ENCODE results near the gene ACOXL. TPM values are rescaled to one million over a fixed set of nuclear protein-coding genes. Genes with fewer than 3 reads are reported as not detected.

The ACOXL gene
- total RNA-seq, 1 donor from 2014 or later, result under 0.01 TPM

DNA sequence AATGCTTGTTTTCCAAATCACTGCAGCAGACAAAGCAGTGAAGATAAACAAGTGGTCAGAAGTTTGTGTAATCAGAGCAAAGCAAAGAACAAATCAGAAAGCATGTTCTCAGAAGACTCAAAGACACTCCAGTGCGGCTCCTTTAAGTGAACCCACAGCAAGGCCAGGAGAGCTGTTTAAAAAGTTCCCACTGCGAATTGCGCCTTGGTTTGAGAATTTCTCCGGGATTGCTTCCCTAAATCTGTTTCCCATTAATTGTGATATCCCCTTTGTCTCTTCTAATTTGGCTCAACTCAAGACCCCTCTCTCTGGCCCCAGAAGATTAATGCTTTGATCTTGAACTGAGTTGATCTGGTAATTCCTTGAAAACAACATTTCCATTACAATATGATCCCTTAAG is 265.9 kb downstream of the ACOXL start:
- DNase-seq (ENCODE audit: low read depth, low spot score), result no peak

DNA sequence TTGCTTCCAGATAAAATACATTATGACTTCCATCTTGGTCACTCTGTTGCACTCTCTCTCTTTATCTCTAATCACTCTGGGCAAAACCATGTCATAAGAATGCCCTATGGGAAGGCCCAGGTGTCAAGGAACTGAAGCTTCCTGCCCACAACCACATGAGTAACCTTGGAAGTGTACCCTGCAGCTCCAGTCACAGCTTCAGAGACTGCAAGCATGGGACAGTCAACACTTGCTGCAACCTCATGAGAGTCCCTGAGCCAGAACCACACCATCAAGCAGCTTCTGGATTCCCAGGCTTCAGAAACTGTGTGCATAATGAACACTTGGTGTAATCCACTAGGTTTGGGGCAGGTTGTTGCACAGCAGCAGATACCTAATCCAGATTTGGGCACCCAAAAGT is 267.3 kb downstream of the ACOXL start:
- DNase-seq (ENCODE audit: low read depth, low spot score), result no peak

DNA sequence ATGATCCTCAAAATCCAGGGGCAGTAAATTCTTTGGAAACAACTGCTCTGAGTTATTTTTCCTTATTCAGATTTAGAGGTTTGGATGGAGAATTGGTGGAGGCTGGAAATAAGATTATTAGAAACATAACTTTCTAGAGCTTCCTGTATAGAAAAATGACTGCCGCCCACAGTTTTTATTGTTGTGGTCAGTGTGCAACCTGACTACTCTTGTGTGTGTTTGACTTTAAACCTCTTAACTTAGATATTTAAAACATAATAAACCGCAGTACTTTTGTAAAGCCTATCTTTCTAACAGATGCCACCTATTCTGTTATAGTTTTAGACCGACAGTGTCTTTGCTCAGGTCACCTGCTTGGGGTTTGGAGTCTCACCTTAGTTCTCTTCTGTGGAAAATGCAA is 272.9 kb downstream of the ACOXL start:
- no peak for DNase-seq (ENCODE audit: low read depth, low spot score)

DNA sequence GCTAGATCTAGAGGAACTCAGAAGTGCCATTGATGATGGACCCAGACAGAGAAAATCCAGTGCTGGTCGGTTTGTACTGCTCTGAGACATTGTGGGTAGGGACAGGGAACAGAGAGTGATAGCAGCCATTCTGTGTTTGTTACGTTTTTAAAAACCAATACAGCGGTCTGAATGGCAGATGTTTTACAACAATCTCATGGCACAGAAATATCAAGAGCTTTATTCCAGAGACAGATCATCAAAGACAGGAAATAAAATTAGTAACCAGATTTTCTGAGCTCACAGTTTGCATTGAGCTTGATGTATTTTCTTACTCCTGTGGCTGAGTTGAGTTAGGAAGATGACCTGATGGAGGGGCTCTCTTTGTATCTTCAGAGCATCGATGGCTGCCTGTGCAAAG is 273.4 kb downstream of the ACOXL start:
- no peak for DNase-seq (ENCODE audit: low read depth, low spot score)

DNA sequence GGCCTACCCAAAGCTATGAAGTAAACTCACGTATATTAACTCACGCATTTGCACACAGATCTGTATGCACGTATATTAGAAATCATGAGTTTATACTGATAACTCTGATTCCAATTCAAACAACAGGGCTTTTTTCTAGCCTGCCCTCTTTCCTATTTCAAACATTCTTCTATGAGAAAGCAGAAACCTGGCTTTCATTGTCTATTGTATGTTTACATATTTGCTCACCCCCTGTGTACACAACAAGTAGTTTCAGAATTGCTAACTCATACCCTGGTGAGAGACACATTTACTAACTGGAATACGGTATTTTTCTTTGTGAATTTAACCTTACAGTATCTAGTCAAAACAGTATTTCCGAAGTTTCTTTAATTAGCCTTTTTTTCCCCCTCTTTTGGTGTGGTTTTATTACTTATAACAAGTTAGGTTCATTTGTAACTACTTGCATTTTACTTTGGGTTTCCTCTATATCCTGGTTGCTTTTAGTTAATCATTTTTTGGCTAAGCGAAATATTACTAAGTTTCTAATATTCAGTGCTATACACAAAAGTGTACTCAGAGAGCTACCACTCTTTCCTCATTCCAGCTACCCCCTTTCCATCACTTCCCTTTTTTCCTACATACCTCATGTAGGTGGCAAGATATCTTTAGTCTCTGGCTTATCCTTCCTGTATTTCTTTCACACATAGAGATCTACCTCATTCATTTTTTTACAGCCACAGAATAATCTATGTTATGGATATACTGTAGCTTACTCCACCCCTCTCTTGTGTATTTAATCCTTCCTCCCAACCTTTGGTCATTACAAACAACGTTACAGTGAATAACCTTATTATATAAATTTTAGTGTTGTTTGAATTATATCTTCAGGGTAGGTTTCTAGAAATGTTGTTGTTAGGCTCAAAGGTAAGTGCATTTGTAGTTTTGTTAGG is 275.6 kb downstream of the ACOXL start:
- DNase-seq (ENCODE audit: low read depth, low spot score), result no peak

DNA sequence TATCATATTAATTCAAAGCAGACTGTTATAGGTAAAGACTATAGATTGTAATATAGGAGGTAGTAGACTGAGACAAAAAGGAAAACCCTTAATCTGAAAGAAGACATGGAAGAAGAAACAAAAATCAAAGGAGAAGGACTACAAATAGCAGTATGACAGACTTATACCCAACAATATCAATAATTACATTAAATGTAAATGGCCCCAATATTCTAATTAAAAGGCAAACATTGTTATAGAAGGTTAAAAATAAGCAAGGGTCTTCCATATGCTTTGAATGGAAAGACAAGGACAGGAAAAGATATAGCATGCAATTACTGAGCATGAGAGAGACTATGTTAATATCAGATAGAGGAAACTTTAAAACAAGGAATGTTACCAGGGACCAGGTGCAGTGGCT is 278.8 kb downstream of the ACOXL start:
- no peak for DNase-seq (ENCODE audit: low read depth, low spot score)

DNA sequence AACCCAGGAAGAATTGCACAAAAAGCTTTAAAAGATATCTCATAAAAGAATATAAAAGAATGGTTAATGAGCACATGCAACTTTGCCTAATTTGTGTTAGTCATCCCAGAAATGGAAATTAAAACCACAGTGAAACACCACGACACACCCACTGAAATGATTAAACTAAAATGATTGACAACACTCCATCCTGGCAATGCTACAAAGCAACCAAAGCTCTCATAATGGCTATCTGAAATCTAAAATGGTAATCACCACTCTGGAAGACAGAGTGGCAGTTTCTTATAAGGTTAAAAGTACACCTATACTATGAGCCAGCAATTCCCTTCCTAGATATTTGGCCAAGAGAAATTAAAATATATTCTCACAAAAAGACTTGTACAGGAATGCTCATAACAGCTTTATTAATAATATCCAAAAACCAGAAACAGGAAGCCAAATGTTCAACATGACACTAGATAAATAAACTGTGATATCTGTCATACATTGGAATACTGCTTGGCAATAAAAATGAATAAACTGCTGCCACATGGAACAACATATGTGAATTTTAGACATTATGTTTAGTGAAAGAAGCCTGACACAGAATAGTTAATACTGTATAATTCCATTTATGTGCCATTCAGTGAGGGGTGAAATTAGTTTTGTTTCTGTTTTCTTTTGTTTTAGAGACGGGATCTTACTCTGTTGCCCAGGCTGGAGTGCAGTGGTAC is 283.1 kb downstream of the ACOXL start:
- DNase-seq (ENCODE audit: low read depth, low spot score), result no peak

DNA sequence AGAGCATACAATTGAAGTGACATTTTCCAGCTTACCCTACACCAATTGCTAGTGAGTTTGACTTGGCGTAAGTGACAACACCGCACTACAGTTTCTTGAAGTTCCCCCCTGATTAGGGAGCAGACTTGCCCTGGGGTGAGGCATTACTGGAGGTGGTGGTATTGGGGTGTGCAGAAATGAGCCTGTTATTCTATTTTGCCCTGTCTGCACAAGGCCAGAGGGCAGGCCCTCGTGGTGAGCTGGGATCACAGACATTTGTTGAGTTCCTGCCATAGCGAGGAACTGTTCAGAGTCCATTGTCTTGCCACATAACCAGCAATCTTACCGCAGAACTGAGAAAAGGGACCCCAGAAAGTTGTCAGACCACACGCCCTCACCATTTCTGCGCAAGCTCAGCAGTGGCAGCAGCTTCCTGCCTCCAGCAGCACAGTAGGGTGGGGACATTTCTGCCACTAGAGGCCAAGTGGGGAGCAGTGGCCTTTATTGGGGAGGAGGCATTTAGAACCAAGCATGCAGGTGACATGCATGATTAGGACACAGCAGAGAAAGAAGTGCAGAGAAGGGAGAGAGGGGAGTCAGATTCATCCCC is 284.8 kb downstream of the ACOXL start:
- no peak for DNase-seq (ENCODE audit: low read depth, low spot score)

DNA sequence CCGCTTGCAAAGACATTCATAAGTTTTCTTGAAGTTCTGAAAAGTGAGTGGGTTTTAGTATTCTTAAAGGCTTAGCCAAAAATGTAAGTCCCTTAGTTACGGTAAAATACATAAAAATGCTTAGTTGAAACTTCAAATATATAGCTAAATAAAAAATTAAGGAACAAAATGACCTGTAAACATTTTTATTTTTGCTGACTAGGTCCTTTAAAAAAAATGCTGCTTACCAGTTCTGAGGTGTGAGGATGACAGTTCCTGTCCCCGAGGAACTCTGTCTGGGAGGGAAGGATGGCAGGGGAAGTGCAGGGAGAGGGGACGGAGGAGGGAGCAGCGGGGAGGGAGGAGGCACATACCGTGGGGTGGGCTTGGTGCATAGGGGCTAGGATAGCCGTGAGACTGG is 285.5 kb downstream of the ACOXL start:
- no peak for DNase-seq (ENCODE audit: low read depth, low spot score)

DNA sequence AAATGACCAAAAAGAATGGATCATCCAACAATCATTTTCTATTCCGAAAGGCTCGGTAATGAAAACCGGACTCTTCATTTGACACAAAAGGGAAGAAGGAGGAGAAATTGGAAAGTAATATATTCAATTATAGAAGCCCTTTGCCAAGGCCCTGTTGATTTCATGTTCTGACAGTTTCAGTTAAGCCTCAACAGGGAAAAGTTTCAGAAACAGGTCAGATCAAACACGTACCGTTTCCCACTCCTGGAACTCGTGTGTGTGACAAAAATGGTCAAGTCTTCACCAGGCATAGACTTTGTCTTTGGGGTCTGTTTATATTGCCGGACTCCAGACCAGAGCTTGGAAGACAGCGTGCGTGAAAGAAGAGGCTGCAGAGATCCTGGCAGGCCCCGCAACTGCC is 287.0 kb downstream of the ACOXL start:
- no peak for DNase-seq (ENCODE audit: low read depth, low spot score)

DNA sequence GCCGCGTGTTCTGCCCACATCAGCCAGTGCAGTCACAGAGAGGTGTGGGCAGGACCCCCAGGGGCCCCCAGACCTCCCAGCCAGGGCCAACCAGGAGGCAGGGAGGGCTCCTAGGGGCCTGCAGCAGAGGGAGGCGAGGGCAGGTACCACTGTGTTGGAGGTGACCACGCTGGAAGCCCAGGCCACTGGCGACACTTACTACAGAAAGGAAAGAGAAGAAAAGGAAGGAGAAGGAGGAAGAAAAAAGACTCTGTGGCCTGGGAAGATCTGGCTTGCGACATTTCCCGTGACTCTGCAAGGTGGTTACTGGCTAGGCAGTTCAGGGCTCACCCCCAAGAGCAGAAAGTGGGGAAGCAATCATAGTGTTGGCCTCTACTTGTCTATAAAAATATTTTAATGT is 290.3 kb downstream of the ACOXL start:
- DNase-seq (ENCODE audit: low read depth, low spot score), result no peak

DNA sequence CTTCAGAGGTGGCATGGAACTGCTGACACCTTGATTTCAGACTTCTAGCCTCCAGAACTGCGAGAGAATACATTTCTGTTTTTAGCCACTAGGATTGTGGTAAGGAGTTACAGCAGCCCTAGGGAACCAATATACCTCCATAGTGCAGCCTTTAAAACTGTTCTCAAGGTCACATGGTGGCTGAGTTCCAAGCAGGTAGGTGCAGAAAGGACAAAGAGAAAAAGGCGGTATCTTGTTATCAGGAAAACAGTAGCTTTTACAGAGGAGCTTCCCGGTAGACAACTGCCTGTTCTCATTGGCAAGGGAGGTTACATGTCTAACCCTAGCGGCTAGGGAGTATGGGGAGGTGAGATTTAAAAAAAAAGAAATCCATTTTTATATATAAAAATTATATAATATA is 292.1 kb downstream of the ACOXL start:
- no peak for DNase-seq (ENCODE audit: low read depth, low spot score)

DNA sequence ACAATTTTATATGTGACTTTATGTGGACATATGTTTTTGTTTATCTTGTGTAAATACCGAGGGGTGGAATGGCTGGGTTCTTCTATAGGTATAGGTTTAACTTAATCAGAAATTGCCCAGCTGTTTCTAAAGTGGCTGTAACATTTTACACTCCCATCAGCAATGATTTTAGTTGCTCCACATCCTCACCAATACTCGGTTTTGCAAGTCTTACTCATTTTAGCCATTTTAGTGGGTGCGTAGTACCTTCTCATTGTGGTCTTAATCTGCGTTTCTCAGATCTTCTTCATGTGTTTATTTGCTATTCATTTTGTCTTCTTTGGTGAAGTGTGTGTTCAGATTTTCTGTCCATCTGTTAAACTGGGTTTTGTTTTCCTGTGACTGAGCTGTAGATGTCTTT is 292.9 kb downstream of the ACOXL start:
- DNase-seq (ENCODE audit: low read depth, low spot score), result no peak

DNA sequence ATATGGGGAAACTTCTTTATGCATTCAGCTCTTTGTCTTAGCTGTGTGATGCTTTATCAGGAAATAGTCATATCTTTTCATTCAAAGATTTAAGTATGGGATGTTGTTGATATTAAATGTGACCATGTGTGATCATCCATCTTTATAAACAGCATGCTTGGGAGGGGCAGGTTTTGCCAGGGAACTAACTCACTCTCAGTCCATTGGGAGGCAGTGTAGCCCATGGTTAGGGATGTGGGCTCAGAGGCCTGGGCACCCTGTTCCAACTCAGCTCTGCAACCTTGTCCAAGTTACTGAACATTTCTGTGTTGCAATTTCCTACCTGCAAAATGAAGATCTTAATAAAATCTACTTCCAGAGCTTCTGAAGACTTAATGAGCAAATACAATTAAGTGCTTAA is 296.3 kb downstream of the ACOXL start:
- DNase-seq (ENCODE audit: low read depth, low spot score), result no peak

DNA sequence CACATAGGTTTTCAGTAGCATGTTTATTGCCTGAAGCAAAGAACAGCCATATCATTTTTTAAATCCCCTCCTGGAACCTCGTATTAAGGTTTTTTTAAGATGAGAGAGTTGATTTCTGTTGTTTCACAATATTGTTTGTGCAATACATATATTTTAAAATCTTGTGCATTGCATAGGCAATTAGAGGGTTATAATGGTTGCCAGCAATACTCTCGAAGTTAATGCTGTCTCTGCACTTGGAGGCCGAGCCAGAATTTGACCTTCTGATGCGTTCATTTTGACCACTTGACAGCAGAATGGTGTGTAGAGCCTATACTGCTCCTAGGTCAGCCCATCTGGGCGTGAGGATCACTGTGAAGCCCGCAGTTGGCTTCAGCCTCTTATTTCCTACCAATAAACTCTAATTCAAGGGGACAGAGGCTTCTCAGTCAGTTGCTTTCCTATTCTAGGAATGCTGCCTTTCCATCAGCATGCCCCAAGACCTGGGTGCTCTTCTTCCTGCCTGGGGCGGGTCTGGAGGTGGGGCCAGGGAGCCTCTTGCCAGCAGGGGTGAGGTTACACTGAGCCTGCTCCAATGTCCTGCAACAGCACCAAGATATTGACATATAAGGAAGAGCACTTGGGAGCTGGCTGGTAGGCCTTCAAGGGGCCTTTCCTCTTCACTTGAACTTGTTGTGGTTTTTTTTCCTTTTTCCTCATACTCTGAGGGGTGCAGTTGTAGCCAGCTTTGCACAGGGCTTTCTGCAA is 297.0 kb downstream of the ACOXL start:
- DNase-seq (ENCODE audit: low read depth, low spot score), result no peak

DNA sequence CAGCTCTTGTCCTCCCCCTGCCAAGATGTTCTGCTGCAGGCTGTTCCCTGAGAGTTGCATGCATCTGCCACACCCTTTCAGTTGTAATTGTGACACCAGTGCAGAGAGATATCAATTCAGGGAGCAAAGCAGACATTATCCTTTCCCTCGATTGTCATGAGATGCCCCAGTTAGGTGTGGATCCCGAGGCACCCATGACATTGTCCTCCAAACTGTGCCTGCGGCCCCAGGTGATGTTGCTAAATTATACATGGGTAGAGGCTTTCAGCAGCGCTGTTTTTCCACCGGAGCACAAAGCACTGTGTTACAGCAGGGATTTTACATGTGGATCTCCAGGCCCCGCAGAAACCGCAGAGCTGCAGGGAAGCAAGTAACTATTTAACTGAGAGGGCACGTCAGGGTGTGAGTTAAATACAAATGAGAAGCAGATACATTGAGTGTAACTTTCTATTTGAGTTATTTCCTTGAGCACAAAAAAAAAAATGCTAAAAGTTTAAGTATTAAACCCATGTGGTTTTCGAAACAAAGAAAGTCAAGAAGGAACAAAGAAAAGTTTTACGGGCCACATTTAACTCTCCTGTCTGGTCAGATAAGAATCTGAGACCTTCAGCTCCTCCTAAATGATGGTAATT is 298.0 kb downstream of the ACOXL start:
- no peak for DNase-seq (ENCODE audit: low read depth, low spot score)

DNA sequence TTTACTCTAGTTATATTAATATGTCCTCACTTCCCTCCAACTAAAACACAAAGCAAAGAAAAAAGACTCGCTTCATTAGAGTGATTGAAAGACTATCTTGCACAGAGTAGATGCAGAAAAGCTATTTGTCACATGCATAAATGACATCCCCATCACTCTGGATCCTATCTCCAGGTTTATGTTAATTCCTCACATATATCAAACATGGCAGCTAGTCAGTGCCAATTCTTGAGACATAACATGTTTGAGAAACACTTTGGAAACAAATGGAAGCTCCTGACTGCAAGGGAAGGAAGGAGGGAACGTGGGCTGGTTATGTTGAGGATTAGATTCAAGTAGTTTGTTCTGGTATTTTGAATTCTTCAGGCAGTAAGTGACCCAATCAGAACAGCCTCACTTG is 298.6 kb downstream of the ACOXL start:
- DNase-seq (ENCODE audit: low read depth, low spot score), result no peak

DNA sequence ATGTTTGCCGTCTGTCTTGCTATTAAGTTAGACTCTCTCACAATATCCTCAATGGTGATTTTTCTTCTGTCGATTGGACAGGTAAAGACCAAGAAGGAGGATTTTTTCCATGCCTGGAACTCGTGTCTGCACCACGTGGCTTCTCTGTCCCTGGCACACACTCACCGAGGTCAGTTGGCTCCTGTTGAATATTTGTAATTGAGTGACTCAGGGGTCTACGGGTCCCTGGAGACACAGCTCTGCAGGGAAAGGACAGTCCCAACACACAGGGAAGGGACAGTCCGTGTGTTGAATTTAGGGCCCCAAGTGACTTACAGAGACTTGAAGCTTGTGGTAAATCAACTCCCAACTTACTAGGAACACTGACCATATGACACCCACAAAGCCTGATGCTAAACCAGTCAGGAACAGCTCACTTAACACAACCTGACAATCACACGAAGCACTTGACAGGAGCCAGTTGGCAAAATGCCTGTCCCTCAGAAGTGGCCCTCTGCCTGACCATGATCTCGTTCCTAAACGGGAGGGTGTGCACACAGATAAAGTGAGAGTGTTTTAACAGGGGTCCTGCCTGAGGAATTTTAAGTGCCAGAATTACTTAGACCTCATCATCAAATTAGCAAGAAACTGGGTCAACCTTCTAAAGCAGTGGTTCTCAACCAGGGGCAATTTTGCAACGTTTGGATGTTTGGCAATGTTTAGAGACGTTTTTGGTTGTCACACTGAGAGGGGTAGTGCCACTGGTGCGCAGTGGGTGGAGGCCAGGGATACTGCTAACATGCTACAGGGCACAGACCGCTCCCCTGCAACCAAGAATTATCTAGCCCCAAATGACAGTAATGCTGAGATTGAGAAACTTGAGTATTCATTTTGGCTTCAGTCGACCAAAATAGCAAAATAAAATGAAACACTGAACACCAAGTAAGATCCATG is 299.4 kb downstream of the ACOXL start:
- DNase-seq (ENCODE audit: low read depth, low spot score), result no peak

DNA sequence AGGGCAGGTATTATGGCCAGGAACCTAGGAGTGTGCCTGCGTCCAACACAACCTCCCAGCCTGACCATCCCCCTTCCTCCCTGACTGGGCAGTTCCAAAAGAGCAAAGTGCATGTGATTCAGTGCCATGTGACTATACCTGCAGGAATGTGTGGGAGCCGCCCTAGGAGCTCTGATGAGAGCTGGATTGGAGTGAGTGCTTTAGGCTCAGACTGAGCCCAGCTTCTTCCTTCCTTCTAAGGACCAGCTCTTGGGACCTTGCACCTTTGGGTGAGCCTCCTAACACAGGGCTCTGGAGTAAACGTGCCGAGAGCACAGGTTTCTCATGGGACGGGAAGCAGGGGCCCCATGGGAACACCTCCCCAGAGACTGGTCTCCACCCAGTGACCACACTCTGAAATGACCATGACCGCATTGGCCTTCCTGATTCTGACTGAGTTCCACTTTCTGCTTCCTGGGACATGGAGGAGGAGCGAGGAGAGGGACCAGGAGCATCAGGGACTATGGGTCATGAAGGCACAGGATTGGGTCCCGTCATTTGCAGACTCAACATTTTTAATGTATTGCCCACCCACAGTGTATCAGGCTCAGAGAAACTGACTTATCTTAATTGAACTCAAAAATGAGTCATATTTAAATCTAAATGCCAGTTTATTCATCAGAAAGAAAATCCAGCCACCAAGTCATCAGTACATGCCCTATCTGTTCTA is 300.5 kb downstream of the ACOXL start:
- DNase-seq (ENCODE audit: low read depth, low spot score), result no peak

DNA sequence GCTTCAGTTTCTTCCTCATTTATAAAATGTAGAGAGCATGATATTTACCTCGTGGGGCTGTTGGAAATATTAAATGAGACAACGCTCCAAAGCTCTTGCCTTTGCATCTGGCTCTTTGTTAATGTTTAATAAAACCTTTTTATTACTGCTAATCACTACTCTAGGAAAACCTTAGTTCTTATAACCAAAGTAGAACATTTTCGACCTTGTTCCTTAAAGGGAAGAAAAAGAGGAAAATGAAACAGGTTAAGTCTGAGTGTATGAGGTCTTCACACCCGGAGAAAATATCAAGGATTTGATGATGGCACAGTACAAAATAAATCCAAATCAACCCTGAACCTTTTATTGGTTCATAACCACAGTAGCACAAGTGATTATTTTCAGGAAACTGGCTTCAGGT is 301.8 kb downstream of the ACOXL start:
- DNase-seq (ENCODE audit: low read depth, low spot score), result no peak
